Superior temporal gyrus (tissue), 1 donor: ENCODE measurements around the gene SH3BP5.

Experiments
- DNase-seq: peaks from one replicate; pipeline ENCODE4 v3.0.0-alpha.2; 2016; ENCODE audit errors: extremely low spot score

The SH3BP5 gene

DNA sequence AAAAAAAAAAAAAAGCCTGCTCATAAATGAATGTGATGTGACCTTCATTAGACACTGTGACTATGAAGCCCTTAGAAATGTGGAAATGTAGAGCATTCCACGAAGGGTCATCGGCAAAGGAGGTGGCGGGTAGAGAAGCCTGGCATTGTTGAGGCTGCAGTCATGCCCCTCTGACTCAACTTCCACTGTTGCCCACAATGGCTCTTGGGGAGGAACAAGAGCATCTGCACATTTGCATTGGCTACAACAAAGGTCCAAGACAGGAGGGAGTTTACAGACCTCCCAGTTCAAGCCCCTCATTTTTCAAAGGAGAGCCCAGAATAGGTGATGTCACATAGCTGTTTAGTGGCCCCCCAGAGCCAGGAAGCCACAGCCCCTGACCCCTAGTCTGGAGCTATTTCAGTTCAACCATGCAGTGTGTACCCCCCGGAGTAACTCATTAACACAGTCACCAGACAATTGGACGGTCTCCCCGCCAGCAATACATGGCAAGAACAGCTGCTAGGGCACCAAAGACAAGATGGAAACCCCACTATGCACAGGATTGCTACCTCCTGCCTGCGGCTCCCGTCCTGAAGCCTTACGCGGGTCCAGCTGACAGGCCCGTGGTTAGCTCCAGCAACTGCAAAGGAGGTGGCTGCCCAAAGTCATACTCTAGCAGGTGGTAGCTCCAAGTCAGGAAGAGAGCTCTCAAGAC, 56.2 kb downstream of the SH3BP5 start:
- peak; percentile 59 for DNase-seq

DNA sequence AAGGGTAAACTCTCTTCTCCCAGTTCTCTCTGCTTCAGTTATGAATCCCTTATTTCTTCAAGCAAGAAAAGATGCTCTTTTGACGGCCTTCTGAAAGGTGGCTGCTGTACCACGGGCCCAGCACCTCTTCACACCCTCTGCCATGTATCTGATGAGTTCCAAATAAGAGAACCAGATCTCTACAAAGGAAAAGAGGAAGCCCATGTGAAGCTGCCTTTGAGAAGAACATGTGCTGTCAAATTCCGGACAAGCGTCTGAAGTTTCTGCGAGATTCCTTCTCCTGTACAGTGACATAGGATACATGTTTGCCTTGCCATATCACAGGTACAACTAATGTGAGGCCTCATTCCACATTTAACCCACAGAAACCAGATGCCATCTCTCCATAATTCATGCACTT, 59.2 kb downstream of the SH3BP5 start:
- DNase-seq = no peak

DNA sequence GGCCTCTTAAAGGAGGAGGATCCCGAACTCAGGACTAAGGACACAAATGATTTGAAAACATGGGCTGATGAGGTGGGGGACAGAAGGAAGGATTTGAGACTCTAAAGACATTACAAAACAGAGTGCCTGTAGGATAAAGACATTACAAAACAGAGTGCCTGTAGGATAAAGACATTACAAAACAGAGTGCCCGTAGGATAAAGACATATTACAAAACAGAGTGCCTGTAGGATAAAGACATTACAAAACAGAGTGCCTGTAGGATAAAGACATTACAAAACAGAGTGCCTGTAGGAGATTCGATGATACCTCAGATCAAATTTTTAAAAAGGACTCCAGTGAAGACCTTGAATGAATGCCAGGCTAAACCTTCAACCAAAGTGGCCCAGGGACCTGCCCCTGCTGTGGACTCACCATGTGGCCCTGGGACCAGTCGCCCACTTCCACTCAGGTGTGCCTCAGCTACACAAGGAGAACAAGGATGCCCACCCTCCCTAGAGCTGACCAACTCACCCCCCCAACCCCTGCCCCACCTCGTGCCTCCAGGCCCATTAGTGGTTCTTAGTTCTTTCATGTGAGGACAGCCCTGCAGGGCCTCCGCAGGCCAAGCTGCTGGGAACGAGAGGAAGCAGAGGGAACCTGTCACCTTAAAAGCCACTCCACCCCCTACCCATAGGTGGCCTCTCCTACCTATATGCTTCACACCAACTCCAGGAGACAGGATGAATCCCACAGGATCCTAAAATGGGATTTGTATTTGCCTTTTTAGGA, 59.8 kb downstream of the SH3BP5 start:
- DNase-seq = no peak

DNA sequence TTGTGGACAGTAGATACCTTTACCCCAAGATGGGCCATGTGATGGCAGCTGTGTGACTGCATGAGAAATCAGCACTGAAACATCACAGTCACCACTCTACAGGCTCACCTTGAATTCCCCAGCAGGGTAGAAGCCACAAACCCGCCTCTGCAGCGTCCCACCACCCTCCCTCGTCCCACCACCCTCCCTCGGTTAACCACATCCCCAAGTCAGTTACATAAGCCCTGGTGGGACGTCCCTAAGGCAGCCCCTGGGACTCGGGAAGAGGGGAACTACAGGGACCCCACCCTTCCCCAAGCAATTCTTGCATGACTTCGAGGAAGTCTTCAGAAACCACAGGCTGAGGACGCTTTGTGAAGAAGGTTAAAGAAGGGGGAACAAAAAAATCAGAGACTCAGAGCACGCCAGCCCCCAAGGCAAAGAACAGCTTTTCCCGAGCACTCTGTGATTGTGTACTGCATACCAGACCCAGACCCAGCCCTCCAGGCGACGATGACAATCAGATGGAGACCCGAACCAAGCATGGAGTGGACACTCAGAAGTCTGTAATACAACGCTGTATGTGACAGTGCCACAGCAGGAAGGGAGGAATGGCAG, 60.5 kb downstream of the SH3BP5 start:
- DNase-seq = no peak

DNA sequence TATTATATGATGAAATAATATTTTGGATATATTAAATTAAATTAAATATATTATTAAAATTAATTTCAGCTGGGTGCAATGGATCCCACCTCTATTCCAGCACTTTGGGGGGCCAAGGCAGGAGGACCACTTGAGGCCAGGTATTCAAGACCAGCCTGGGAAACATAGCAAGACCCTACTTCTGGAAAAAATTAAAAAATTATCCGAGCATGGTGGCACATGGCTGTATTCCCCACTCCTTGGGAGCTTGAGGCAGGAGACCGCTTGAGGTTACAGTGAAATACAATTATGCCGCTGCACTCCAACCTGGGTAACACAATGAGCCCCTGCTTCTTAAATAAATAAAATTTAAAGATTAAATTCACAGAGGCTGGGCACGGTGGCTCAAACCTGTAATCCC, 61.4 kb downstream of the SH3BP5 start:
- no peak for DNase-seq

DNA sequence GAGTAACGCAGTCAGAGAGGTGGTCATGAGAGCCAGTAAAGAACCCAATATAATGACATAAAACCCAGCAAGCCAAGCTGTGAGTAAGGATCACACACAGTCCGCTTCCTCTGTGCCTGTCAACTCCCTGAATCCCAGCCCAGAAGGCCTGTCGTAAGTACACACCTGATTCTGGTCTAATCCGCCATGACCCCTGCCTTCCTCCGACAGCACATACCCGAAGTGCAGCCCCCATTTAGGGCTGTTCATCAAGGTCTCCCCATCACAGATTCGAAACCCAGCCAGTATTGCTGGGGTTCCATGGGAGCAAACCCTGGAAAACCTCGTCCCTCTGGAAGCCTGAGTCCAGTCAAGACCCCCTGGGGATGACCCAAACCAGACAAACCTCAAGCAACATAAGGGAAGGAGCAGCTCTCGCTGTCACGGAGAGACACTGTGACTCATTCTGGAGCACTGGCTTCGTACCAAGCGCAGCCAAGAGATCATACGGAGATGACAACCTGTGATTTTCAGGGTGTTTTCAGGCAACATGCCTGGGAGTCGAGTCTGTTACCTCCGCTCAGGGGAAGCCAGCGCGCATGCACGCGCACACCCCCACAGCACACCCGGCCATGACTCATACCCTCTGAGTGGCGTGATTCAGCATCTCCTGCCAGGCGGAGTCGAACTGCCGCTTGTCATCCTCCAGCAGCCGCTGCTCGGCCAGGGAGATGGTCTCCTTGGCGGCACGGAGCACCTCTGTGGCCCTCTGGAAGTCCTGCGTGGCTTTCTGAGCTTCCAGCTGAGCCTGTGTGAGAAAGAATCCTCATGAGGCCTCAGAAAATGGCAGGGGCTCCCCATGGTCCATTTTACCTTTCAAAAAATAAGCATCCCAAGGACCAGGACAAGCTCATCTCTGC, 63.0 kb downstream of the SH3BP5 start:
- DNase-seq = peak; percentile 93

DNA sequence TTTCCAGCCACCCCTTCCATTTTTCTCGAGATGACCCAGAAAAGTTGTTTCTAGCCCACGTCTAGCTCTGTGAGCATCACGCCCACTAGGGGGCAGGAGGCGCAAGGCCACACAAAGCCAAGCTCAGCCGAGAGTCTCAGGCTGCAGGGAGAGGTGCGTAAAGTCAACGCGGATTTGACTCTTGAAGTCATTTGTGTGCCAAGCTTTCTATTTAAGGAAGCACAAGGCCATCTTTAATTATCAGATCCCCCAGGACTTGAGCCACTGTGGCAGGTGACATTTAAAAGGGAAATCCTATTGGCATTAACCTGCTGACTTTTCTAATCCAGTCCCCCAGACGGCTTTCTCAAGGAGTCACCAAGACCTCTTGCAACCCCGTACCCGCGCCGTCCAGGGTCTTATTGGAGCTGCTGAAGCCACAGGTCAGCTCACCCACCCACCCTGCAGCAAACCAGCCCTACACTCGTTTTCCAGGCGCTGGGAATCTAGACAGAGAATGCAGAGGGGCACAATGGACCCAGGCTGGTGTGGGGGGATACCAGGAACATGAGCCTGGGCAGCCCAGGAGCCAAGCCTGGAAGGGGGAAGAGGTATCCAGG, 64.3 kb downstream of the SH3BP5 start:
- peak; percentile 94 for DNase-seq

DNA sequence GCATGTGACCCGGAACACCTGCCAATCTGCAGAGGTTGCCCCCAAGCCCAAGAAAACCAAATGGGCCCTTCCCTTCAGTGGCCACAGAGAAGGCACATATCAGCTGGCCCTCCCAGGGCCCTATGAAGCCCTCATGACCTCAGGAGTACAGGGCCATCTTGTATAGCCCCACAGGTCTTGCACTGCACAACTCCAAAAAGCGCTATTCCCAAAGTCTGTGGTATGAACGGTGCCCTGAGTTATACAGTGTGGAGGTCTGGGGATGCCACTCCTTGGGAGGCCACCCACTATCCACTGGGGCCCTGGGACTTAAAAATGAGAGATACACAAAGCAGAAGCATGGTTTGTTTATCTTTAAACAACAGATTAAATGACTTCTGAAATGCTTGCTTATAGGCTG, 64.9 kb downstream of the SH3BP5 start:
- no peak for DNase-seq

DNA sequence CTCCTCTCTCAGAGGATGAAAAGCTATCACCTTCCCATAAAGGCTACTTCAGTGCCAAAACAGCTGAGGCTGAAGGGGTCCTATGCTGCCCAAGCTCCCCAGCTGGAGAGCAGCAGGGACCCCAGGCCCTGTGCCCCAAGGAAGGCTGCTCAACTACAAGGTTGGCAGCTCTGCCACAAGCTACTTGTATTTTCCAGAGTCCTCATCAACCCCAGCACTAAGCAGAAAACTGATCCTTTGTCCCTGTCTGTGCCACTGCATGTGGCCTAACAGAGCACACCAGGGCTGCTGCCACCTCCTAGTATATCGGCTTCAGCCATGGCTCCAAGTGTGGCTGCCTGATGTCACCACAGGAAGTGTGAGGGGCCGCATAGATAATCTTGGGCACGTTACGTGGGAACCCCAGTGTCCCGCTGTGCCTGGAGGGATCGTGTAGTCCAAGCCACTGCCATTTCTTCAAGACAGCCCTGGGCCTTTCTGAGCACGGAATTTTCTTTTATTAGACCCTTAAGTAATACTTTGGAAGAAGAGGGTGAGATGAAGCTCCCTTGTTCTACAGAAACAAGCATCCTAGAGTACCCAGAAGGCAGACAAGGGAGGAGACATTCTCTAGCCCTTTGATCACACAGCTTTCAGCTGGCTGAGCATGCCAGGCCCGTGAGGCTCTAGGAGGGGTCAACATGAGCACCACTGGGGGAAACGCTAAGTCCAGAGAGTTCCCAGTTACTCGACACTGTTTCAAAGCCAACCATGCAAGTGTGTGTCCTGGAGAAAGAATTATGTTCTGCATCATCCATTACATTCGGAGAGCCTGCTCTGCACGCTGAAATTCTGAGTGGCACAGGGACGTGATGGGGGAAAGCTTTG, 65.6 kb downstream of the SH3BP5 start:
- no peak for DNase-seq

DNA sequence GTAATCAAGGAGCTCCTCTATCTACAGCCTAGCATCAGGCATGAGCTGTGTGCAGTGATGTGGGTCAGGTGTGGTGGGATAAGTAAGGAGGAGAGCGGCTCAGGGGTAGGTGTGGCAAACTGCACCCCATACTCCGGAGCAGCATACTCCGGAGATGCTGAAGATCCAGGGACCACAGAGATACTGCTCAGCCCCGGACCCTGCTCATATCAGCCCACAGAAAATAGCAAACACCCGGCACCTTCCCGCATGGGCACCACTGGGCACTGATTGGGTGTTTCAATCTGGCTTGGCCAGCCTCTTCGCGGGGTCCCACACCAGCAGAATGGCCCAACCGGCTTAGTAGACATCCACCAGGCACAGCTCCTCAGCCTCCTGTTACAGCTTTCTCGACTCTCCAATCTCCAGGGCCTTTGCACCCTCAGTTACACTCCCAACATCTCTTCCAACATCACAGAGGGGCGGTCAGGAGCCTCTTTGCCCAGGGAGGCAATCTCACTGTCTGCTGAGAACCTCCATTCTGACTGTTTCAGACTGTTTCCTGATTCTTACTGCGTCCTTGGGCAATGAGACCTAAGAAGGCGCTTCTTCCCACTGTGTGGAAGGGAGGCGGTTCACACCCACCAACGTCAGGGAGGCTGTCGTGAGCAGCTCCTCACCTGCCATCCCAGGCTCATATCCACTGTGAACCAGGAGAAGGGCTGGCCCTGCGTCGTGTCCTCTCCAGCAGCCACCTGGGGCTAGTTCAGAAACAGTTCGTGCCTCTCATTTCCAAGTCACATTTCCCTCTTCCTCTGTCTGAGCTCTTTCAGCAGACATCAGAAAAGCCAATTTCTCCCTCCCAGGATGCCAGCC, 66.5 kb downstream of the SH3BP5 start:
- DNase-seq = no peak

DNA sequence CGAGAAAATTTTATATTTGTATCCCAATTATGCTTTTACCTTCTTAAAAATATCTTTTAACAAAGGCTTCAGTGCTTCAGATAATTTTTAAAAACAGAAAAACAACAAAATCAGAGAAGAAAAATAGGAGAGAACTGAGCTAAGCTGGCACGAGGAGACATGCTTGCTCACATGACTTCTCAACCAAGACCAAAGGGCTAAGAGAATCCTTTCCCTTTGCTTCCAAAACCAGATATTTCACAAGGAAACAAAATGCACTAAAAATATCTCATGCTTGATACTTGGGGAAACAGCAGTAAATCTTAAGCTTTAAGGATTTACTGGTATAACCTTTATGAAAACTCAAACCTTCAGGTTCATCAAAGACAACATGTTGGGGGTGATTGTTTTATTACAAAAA, 67.9 kb downstream of the SH3BP5 start:
- no peak for DNase-seq

DNA sequence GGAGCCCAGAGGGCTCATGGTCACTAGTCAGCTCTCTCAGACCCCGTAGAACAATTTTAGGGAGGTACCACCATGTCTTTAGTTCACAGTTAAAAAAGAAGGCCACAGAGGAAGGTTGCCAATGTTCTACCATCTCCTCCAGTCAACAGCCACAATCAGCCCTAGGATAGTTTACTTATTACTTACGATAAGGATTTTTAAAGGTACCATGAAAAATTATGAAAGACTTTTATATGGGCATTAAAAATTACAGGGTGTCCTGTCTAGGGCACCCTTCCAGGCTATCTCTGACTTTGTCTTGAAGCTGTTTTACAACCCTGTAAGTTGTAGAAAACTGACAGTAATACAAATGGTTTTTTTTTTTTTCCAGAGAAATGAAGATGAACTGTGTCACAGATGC, 68.5 kb downstream of the SH3BP5 start:
- DNase-seq = no peak

DNA sequence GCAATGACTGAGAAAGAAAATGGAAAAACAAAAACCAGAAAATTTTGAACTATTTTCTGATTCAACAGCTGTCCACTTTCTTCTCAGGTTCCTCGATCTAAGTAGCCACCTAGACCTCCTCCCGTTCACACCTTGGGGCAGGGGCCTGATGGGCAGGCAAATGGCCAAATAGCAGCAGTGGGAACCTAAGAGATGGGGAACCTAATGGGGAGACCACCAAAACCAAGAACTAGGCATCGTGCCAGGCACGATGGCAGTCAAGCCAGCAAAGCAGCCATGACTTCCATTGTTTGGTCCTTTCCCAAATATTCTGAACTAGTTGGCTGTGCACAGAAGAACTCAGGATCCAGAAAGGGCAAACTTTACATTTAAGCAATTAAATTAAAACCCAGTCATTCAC, 69.3 kb downstream of the SH3BP5 start:
- no peak for DNase-seq

DNA sequence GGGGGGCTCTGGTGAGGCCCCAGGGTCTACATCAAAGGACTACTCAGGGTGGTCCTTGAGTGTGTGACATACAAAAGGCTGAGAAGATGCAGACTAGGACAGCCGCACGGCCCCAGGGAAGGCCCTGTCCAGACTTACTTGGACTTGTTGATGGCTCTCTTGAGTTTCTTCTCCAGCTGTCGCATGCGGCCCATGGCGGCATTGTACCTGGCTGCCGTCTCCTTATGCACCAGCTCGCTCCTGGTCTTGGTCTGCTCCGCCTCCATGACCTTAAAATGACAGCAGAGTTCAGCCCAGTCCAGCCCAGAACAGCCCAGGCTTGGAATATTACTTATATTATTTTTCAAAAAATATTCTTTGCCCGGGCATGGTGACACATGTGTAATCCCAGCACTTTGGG, 70.4 kb downstream of the SH3BP5 start:
- no peak for DNase-seq

DNA sequence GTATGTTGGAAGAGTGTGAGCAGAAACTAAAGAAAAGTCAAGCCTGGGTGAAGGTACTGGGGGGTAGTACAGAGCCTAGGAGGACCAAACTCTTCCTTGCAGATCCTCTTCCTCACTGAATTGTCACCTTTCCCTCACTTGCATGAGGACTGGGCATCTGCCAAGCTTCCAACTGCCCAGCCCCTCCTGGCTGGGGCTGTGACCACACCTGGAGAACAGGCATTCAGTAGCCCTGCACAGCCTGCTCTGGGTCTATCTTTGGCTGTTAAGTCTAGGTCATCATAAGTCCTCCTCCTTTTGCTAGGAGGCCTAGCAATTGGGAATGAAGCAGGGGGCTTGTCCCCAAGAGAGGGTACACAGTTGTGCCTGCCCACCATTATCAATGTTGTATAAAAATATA, 71.1 kb downstream of the SH3BP5 start:
- DNase-seq = no peak

DNA sequence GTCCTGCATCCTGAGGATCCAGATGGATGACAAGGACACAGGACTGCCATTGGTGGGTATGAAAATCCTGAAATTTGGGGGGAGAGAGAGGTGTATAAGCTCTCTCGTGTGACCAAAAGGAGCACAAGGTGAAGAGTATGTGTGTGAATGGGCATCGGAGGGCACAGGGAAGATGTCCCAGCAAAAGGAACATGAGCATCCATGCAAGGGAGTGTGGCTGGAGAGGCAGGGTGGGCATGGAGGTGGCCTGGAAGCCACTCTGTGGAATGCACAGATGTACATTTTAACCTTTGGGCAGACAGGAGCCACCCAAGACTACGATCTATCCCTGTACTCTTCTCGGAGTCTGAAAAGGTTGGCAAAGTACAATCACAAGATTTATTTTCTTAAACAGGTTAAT, 71.9 kb downstream of the SH3BP5 start:
- no peak for DNase-seq

DNA sequence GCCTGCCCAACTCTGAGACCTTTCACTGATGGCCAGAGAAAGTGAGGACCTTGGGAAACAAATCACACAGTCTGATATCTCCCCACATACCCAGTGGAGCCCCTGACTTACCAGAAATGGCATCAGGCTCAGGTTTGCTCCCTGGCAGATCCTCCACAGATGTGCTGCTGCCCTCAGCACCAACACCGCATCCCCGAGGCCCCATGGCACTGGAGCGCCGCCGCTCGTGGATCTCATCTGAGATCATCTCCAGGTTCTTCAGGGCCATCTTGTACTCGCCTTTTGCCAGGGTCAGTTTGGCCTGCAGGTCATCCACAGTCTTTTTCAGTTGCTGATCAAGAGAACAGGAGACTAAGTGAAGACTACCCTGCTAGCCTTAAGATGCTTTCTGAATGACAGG, 73.7 kb downstream of the SH3BP5 start:
- DNase-seq = no peak

DNA sequence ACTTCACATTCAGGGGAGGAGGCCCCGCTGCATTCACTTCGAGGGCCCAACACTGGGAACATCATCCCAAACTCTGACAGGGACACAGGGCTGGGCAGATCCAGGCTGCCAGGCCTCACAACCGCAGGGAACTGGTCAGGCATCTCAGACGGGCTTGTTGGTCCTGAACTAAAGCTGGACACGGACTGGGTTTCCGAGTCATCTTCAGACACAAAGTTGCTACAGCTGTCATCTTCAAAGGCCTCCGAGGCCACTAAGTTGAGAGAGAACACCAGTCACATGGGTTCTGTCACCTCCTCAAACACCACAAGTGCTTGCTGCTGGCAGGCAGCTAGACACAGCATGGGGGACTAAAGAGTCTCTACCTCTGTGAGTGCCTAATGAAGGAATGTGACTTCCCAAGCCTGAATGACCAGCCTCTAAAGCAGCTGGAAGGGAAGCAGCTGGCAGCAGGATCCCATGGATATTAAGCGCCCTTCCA, 75.5 kb downstream of the SH3BP5 start:
- DNase-seq = no peak

DNA sequence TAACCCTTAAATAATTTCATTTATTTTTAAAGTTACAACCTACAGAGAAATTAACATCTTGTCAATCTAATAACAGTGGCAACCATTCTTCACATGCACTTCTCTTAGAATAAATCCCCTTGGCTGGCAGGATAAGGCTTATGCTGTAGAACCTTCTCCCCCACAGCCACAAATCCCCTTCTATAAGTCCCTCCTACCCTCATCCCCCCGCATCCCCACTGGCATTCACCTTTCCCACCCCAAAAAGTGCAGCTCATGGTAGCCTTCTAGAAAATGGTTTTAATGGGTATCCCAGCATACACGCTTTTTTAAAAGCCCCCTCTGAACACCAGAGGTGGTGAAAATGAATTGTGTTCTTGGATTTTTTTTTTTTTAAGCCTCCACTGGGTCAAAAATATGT, 77.2 kb downstream of the SH3BP5 start:
- no peak for DNase-seq
